Measurements from ENCODE around the gene TMEM8B. TPM values are rescaled to one million over a fixed set of nuclear protein-coding genes. Genes with fewer than 3 reads are reported as not detected.

TMEM8B gene
- total RNA-seq, 1 experiment from 2014 or later = 6.4 TPM

DNA sequence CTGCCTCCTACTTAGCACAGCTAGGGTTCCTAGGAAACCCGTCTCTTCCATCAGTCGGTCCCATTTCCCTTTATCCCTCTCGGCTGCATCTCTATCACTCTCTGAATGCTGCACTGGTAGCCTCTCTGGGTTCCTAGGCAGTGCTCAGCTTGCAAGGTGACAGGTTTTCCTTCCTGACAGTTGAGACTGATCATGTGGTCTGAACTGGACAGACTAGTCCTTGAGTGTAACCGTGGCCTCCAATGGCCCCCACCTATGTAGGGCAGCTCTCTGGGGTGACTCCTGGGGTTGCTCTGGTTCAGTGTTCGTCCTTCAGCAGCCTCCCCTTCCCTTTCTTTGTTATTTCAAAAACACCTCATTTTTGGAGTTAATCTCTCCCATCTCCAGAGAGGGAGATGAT, 3.8 kb downstream of the TMEM8B start:
- H3K36me3 ChIP-seq (ENCODE audit: low read depth) = no peaks in the 10 kb centered on the region
- no peaks in the 10 kb centered on the region; the same call in 1 of the 2 replicates for H3F3A ChIP-seq (ENCODE audit: insufficient read depth, low read depth)
- no TSS peak for BruUV-seq (replicated peaks)
- no peaks in the 10 kb centered on the region for H4K20me1 ChIP-seq (ENCODE audit: insufficient read depth)
- peaks cover 12% of the 10 kb centered on the region for H3K4me1 ChIP-seq (replicated peaks; ENCODE audit: insufficient read depth)
- peak in 1 of 2 experiments; percentile 47 for DNase-seq
- H3K79me2 ChIP-seq (ENCODE audit: low read depth) = no peaks in the 10 kb centered on the region
- H3K27ac ChIP-seq = no peak overlapping the region
- H3K9me2 ChIP-seq (ENCODE audit: insufficient read depth) = no peaks in the 10 kb centered on the region
- no peaks in the 10 kb centered on the region for H3K9me3 ChIP-seq (ENCODE audit: insufficient read depth, low read depth)
- no peak overlapping the region for H3K4me2 ChIP-seq
- CTCF ChIA-PET = interaction anchor here (0.6 to 0.9 kb wide), 2 partner anchors 22 to 168 kb away, joined by 3 to 8 read pairs; partner anchors contain the start of gene ARHGEF39
- no peak overlapping the region for H2AFZ ChIP-seq
- POLR2A ChIA-PET (ENCODE audit: unreplicated experiment) = no interaction called here
- no peak for TF ChIP-seq EZH2 (IDR thresholded peaks at IDR 0.05; ENCODE audit: low read depth)
- TF ChIP-seq, protein P1, sequence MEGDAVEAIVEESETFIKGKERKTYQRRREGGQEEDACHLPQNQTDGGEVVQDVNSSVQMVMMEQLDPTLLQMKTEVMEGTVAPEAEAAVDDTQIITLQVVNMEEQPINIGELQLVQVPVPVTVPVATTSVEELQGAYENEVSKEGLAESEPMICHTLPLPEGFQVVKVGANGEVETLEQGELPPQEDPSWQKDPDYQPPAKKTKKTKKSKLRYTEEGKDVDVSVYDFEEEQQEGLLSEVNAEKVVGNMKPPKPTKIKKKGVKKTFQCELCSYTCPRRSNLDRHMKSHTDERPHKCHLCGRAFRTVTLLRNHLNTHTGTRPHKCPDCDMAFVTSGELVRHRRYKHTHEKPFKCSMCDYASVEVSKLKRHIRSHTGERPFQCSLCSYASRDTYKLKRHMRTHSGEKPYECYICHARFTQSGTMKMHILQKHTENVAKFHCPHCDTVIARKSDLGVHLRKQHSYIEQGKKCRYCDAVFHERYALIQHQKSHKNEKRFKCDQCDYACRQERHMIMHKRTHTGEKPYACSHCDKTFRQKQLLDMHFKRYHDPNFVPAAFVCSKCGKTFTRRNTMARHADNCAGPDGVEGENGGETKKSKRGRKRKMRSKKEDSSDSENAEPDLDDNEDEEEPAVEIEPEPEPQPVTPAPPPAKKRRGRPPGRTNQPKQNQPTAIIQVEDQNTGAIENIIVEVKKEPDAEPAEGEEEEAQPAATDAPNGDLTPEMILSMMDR (conservative IDR thresholded peaks at IDR 0.05) = no peak
- no peak overlapping the region for H3K4me3 ChIP-seq
- H3K27me3 ChIP-seq (ENCODE audit: insufficient read depth, low read depth) = no peaks in the 10 kb centered on the region
- intact Hi-C loops (cut with micrococcal nuclease; ENCODE audit: unreplicated experiment) = no loop called here

DNA sequence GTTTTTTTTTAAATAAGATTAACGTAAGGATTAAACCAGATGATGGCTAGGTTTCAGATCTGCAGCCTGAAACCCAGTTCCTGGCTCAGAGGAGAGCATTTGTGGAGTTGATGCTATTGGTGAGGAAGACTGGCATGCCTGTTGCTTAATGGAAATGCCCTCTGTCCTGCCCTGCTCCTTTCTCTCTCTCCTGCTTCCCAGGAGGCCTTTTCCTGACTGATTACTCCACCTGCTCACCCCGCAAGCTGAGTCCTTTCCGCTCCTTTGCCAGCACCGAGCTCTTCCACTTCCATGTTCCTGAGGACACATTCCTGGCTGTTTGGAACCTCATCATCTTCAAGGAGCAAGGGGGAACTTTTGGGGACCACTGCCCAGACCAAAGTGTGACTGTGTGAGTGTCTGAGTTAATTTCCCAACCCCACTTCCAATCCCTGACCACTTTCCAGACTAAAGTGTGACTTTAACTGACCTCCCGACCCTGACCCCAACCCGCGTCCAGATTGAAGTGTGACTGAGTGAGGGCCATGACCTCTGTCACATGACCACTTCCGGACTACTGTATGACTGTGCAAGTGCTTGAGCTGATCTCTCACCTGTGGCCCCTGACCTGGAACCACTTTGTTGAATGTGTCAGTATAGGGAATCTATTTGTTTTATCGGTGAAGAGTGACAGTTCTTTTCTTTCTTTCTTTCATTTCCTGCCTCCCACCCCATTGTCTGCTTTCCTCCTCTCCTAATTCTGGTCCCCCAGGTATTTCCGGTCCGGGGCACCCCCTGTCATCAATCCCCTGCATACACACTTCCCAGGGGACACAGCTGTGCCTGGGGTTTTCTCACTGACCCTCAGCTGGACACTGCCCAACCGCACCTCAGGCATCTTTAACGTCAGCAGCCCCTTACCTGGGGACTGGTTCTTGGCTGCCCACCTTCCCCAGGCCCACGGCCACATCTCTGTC, 5.5 kb downstream of the TMEM8B start:
- no peaks in the 10 kb centered on the region for H3K27me3 ChIP-seq (ENCODE audit: insufficient read depth, low read depth)
- no peaks in the 10 kb centered on the region for H3K9me3 ChIP-seq (ENCODE audit: insufficient read depth, low read depth)
- H3K36me3 ChIP-seq (ENCODE audit: low read depth) = no peaks in the 10 kb centered on the region
- intact Hi-C loops (cut with micrococcal nuclease; ENCODE audit: unreplicated experiment) = no loop called here
- H2AFZ ChIP-seq = no peak overlapping the region
- DNase-seq = no peak
- H4K20me1 ChIP-seq (ENCODE audit: insufficient read depth) = no peaks in the 10 kb centered on the region
- H3K27ac ChIP-seq = no peak overlapping the region
- H3K4me2 ChIP-seq = no peak overlapping the region
- H3K4me1 ChIP-seq (replicated peaks; ENCODE audit: insufficient read depth) = peaks cover 12% of the 10 kb centered on the region
- H3F3A ChIP-seq (ENCODE audit: insufficient read depth, low read depth) = no peaks in the 10 kb centered on the region; the same call in 1 of the 2 replicates
- TF ChIP-seq EZH2 (IDR thresholded peaks at IDR 0.05; ENCODE audit: low read depth) = no peak
- TF ChIP-seq, protein P1 (conservative IDR thresholded peaks at IDR 0.05) = no peak
- H3K4me3 ChIP-seq = no peak overlapping the region
- no TSS peak for BruUV-seq (replicated peaks)
- ChIA-PET POLR2A (ENCODE audit: unreplicated experiment) (interaction anchor here (0.6 kb wide), 1 partner anchor 63 kb away, joined by 6 read pairs; no protein-coding TSS in a partner anchor), CTCF (no interaction called here)
- no peaks in the 10 kb centered on the region for H3K9me2 ChIP-seq (ENCODE audit: insufficient read depth)
- no peaks in the 10 kb centered on the region for H3K79me2 ChIP-seq (ENCODE audit: low read depth)

DNA sequence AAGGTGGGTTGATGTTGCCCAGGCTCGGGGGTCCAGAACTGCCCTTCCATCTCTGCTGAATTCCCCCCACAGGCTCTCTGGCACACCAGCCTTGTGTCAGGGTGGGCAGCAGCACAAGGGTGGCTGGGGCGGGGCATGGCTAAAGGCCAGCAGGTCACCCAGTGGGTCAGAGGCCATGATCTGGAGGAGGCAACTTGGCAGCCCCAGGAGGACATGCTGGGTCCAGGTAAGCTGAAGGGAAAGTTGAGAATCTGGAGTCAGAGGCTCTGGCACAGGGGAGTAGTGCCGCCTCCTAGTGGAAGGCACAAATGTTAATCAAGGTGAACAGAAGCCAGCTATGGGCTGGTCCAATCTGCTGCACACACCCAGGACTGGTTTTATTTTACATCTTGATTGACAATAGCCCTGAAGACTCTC, 6.2 kb downstream of the TMEM8B start:
- intact Hi-C loops (cut with micrococcal nuclease; ENCODE audit: unreplicated experiment) = no loop called here
- Histone ChIP-seq H3K36me3 (ENCODE audit: low read depth) (no peaks in the 10 kb centered on the region), H3K4me1 (replicated peaks; ENCODE audit: insufficient read depth) (peaks cover 12% of the 10 kb centered on the region), H4K20me1 (ENCODE audit: insufficient read depth) (no peaks in the 10 kb centered on the region), H3K9me2 (ENCODE audit: insufficient read depth) (no peaks in the 10 kb centered on the region), H3F3A (ENCODE audit: insufficient read depth, low read depth) (no peaks in the 10 kb centered on the region; the same call in 1 of the 2 replicates), H3K9me3 (ENCODE audit: insufficient read depth, low read depth) (no peaks in the 10 kb centered on the region), H3K27ac (no peak overlapping the region), H3K4me2 (no peak overlapping the region), H3K4me3 (no peak overlapping the region), H3K79me2 (ENCODE audit: low read depth) (no peaks in the 10 kb centered on the region), H2AFZ (no peak overlapping the region), H3K27me3 (ENCODE audit: insufficient read depth, low read depth) (no peaks in the 10 kb centered on the region)
- TF ChIP-seq, protein P1 (conservative IDR thresholded peaks at IDR 0.05) = no peak; the same call in 1 of the 2 replicates
- TF ChIP-seq EZH2 (IDR thresholded peaks at IDR 0.05; ENCODE audit: low read depth) = no peak
- ChIA-PET POLR2A (ENCODE audit: unreplicated experiment) (no interaction called here), CTCF (no interaction called here)
- no peak for DNase-seq
- no TSS peak for BruUV-seq (replicated peaks)
